Tibial nerve (tissue), 3 donors: Measurements from ENCODE around the gene SLC35F5.

Source experiments
- POLR2A ChIP-seq, 2 donors: fragments of 450-650 bp; IDR thresholded peaks; one replicate each; pipeline ENCODE4 v1.6.1; 2017; ENCODE audit warnings: antibody characterized with exemption in 2 of 2, mild to moderate bottlenecking in 2 of 2, moderate library complexity in 2 of 2
- TF ChIP-seq, protein P1 (sequence below), 5 experiments: fragments of 200-600 bp in 3 of 5; fragments of 450-650 bp in 2 of 5; sonication (generic) in 3 of 5; IDR thresholded peaks; one replicate each; pipeline ENCODE4 v1.5.1; 2016 to 2019; ENCODE audit warnings: antibody characterized with exemption in 5 of 5, mild to moderate bottlenecking in 3 of 5, moderate library complexity in 2 of 5

- TF ChIP-seq, protein P1, sequence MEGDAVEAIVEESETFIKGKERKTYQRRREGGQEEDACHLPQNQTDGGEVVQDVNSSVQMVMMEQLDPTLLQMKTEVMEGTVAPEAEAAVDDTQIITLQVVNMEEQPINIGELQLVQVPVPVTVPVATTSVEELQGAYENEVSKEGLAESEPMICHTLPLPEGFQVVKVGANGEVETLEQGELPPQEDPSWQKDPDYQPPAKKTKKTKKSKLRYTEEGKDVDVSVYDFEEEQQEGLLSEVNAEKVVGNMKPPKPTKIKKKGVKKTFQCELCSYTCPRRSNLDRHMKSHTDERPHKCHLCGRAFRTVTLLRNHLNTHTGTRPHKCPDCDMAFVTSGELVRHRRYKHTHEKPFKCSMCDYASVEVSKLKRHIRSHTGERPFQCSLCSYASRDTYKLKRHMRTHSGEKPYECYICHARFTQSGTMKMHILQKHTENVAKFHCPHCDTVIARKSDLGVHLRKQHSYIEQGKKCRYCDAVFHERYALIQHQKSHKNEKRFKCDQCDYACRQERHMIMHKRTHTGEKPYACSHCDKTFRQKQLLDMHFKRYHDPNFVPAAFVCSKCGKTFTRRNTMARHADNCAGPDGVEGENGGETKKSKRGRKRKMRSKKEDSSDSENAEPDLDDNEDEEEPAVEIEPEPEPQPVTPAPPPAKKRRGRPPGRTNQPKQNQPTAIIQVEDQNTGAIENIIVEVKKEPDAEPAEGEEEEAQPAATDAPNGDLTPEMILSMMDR (IDR thresholded peaks at IDR 0.05) = no peak
- TF ChIP-seq POLR2A (IDR thresholded peaks at IDR 0.05) = no peak
Measured at GRCh38 chr2:113760400-113760799, 4.0 kb upstream of the SLC35F5 start.
